ENCODE results near the gene PGGHG.
A peak's percentile ranks its signal among the peaks of the same experiment; 100 is the strongest.

Gene PGGHG

GRCh38 chr11:335779-336658, 47.1 kb downstream of the PGGHG start:
- peak overlapping the region in 20 of 21 experiments; percentile 4 to 81 (median 67) for H3K27ac ChIP-seq
- H3K4me3 ChIP-seq: no peak overlapping the region

- H3K27ac ChIP-seq: peak overlapping the region in 16 of 21 experiments; percentile 13 to 81 (median 68)
Measured at GRCh38 chr11:336659-337198, 47.8 kb downstream of the PGGHG start.

GRCh38 chr11:337711-338110, 48.8 kb downstream of the PGGHG start:
- peak overlapping the region in 3 of 21 experiments; percentile 13 to 24 (median 16) for H3K27ac ChIP-seq

More at GRCh38 chr11:336659-337198, 47.8 kb downstream of the PGGHG start:
- no peak overlapping the region for H3K4me3 ChIP-seq

GRCh38 chr11:339963-340362, 51.0 kb downstream of the PGGHG start:
- Histone ChIP-seq H3K27ac (no peak overlapping the region), H3K4me3 (no peak overlapping the region)

More at GRCh38 chr11:337711-338110, 48.8 kb downstream of the PGGHG start:
- no peak overlapping the region for H3K4me3 ChIP-seq

GRCh38 chr11:340539-341512, 51.9 kb downstream of the PGGHG start:
- Histone ChIP-seq H3K27ac (peak overlapping the region in 2 of 21 experiments; percentile 19 to 71), H3K4me3 (no peak overlapping the region)

GRCh38 chr11:342328-342727, 53.4 kb downstream of the PGGHG start:
- H3K27ac ChIP-seq: peak overlapping the region in 15 of 21 experiments; percentile 2 to 71 (median 39)
- no peak overlapping the region for H3K4me3 ChIP-seq

GRCh38 chr11:344836-345578, 56.1 kb downstream of the PGGHG start:
- H3K4me3 ChIP-seq: no peak overlapping the region
- no peak overlapping the region for H3K27ac ChIP-seq

Data from skin epidermis (tissue), 12 donors.